Measurements from ENCODE around the gene SPATS2.
"Not testable (repeated sequence)": the region's sequence is repeated elsewhere in the genome, so short reads cannot be mapped to it uniquely, and the experiment has no call there.

Gene SPATS2

DNA sequence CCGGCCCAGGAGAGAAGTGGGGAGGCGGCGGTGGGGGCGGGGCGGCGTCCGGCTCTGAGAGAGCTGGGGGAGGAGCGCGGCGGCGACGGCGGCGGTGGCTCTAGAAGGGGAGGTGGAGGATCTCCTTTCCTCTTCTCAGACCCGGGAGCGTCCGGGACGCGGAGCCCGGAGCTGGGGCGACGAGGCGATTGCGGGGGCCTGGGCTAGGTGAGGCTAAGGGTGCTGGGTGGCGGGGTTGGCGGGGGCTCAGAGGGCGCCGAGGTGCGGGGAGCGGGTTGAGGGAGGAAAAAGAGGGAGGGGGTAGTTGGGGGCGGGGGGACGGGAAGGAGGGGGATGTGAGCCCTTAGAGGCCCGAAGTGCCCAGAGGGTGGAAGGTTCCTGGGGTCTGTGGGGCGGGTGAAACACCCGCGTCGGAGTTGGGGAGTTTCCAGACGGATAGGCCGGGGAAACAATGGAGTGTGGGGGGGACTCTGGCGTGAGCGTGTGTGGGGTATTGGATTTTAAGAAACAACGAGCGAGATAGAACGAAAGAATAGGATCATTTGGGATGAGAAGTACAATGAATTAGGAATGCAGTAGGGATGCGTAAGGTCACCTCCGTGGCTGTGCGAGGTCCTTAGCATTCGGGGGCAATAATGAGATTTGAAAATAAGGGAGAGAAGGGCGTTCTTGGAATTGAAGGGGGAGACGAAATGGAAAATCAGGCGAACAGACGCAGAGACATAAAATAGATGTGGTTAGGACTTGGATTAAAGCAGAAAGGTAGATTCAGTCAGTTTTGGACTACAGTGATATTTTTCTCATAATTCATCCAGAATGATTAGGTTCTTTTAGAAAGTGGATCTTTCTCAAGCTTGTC, at the start of gene SPATS2:
Gene SPATS2 (plus strand): TSS at position 82 of the 859 bp plus-strand sequence. CDS start 93,551 bp downstream, outside the sequence.
- H3K9ac ChIP-seq (ENCODE audit: low read depth, low read length) = peak within 1 kb of the TSS; percentile 96
- peak within 1 kb of the TSS; percentile 99 for H3K4me3 ChIP-seq (ENCODE audit: low read length)
- H3K27me3 ChIP-seq (ENCODE audit: insufficient read depth, low read length) = peaks cover 15% of the 10 kb centered on the region
- no peaks in the 10 kb centered on the region for H3K9me3 ChIP-seq (ENCODE audit: insufficient read depth, low read depth, low read length)
- H3K27ac ChIP-seq (ENCODE audit: low read length) = peak within 1 kb of the TSS; percentile 89
- peaks cover 9% of the 10 kb centered on the region; the same call in 1 of the 2 replicates for H3K4me1 ChIP-seq (ENCODE audit: insufficient read depth, low read length)
- H3K36me3 ChIP-seq (ENCODE audit: insufficient read depth, low read depth, low read length) = no peaks in the 10 kb centered on the region

DNA sequence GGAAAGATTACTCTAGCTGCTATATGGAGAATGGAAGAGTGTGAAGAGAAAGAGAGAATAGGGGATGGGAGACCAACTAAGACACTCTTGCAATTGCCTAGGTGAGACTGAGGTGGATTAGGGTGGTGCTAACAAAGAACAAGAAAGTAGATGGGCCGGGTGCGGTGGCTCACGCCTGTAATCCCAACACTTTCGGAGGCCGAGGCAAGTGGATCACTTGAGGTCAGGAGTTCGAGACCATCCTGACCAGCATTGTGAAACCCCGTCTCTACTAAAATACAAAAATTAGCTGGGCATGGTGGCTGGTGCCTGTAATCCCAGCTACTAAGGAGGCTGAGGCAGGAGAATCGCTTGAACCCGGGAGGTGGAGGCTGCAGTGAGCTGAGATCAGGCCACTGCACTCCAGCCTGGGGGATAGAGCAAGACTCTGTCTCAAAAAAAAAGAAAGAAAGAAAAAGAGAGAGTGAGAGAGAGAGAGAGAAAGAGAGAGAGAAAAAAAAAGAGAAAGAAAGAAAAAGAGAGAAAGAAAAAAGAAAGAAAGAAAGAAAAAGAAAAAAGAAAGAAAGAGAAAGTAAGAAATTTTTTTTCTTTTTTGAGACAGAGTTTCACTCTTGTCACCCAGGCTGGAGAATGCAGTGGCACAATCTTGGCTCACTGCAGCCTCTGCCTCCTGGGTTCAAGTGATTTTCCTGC, 46.7 kb upstream of the SPATS2 start:
- H3K9me3 ChIP-seq (ENCODE audit: insufficient read depth, low read depth, low read length); H3K36me3 ChIP-seq (ENCODE audit: insufficient read depth, low read depth, low read length); H3K4me1 ChIP-seq (ENCODE audit: insufficient read depth, low read length); H3K9ac ChIP-seq (ENCODE audit: low read depth, low read length); H3K27me3 ChIP-seq (ENCODE audit: insufficient read depth, low read length); H3K4me3 ChIP-seq (ENCODE audit: low read length); H3K27ac ChIP-seq (ENCODE audit: low read length): not testable (repeated sequence)

DNA sequence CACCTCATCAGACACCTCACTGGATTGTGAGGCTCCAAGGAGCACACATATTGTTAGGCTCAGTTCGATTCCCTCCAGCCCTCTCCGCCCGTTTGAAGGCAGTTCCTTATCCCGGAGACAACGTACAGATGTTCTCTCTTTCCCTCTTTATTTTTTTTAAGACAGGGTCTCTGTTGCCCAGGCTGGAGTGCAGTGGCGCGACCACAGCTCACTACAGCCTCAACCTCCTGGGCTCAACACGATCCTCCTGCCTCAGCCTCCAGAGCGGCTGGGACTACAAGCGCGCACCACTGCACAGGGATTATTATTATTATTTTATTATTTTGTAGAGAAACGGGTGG, 44.9 kb upstream of the SPATS2 start:
- Histone ChIP-seq H3K9ac (ENCODE audit: low read depth, low read length) (peak overlapping the region; percentile 76; the same call in 1 of the 2 replicates), H3K27me3 (ENCODE audit: insufficient read depth, low read length) (peaks cover 8% of the 10 kb centered on the region), H3K4me1 (ENCODE audit: insufficient read depth, low read length) (no peaks in the 10 kb centered on the region), H3K36me3 (ENCODE audit: insufficient read depth, low read depth, low read length) (peaks cover 25% of the 10 kb centered on the region), H3K4me3 (ENCODE audit: low read length) (peak overlapping the region; percentile 98), H3K9me3 (ENCODE audit: insufficient read depth, low read depth, low read length) (no peaks in the 10 kb centered on the region), H3K27ac (ENCODE audit: low read length) (no peak overlapping the region)

DNA sequence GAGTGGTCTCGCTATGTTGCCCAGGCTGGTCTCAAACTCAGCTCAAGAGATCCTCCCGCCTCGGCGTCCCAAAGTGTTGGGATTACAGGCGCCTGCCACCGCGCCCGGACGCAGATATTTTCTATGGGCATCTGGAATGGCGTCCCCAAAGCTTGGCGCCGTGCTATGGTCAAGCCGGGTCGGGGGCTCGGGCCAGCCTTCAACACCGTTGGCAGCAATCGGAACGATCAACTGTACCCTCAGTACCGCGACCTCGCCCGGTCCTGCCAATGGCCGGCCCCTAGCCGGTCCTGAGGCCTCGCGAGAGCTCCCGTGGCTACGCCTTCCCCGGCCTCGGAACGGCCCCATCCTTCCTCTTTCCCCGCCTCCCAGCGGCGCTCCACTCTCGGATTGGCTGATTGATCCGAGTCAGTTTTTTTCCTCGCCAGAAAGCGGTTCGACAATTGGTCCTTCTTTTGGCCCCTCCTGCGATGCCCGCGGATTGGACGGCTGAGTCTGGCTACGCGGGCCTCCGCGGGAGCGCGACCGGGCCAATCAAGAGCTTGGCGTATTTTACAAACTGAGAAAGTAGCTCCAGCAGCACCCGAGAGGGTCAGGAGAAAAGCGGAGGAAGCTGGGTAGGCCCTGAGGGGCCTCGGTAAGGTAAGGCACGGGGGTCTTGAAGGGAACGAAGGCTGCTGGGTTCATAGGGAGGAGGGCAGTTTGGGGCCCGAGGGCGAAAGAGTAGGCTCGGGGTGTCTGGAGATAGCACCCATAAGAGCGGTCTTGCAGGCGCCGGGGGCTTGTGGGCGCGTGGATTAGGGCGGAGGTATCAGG, 44.3 kb upstream of the SPATS2 start, which contains the start of gene TROAP:
Gene TROAP (plus strand): TSS at position 548 of the 816 bp plus-strand sequence. CDS start 354 bp downstream, outside the sequence.
- peaks cover 29% of the 10 kb centered on the region for H3K36me3 ChIP-seq (ENCODE audit: insufficient read depth, low read depth, low read length)
- H3K9ac ChIP-seq (ENCODE audit: low read depth, low read length) = peak within 1 kb of the TSS; percentile 93
- H3K4me3 ChIP-seq (ENCODE audit: low read length) = peak within 1 kb of the TSS; percentile 98
- H3K27me3 ChIP-seq (ENCODE audit: insufficient read depth, low read length) = peaks cover 8% of the 10 kb centered on the region
- H3K9me3 ChIP-seq (ENCODE audit: insufficient read depth, low read depth, low read length) = no peaks in the 10 kb centered on the region
- H3K27ac ChIP-seq (ENCODE audit: low read length) = peak within 1 kb of the TSS; percentile 62
- no peaks in the 10 kb centered on the region for H3K4me1 ChIP-seq (ENCODE audit: insufficient read depth, low read length)

DNA sequence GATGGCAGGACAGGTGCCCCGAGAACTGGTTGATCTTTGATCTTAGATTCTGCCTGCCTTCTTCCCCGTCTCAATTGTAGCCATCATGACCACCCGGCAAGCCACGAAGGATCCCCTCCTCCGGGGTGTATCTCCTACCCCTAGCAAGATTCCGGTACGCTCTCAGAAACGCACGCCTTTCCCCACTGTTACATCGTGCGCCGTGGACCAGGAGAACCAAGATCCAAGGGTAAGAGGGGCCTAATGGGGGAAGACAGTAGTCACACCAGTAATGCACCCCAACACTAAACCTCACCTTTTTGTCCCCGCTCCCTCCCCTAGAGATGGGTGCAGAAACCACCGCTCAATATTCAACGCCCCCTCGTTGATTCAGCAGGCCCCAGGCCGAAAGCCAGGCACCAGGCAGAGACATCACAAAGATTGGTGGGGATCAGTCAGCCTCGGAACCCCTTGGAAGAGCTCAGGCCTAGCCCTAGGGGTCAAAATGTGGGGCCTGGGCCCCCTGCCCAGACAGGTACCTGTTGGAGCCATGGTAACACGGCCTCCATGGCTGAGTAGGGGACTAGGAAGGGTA, 43.7 kb upstream of the SPATS2 start:
- Histone ChIP-seq H3K27ac (ENCODE audit: low read length) (peak overlapping the region; percentile 62), H3K4me1 (ENCODE audit: insufficient read depth, low read length) (no peaks in the 10 kb centered on the region), H3K9ac (ENCODE audit: low read depth, low read length) (peak overlapping the region; percentile 93), H3K27me3 (ENCODE audit: insufficient read depth, low read length) (peaks cover 8% of the 10 kb centered on the region), H3K4me3 (ENCODE audit: low read length) (peak overlapping the region; percentile 98), H3K9me3 (ENCODE audit: insufficient read depth, low read depth, low read length) (no peaks in the 10 kb centered on the region), H3K36me3 (ENCODE audit: insufficient read depth, low read depth, low read length) (peaks cover 33% of the 10 kb centered on the region)

DNA sequence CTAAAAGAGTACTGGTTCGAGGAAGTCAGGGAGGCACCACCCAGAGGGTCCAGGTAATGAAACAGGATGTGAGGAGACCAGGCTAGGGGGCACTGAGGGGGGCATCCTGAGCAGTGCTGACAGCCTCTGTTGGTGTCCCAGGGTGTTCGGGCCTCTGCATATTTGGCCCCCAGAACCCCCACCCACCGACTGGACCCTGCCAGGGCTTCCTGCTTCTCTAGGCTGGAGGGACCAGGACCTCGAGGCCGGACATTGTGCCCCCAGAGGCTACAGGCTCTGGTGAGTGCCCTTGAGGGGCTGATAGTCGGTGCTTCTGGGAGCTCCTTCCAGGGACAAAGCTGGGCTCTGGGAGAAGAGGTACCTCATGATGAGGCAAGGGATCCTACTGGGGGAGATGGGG, 41.7 kb upstream of the SPATS2 start:
- Histone ChIP-seq H3K27ac (ENCODE audit: low read length) (no peak overlapping the region), H3K9me3 (ENCODE audit: insufficient read depth, low read depth, low read length) (no peaks in the 10 kb centered on the region), H3K9ac (ENCODE audit: low read depth, low read length) (no peak overlapping the region), H3K4me1 (ENCODE audit: insufficient read depth, low read length) (no peaks in the 10 kb centered on the region), H3K4me3 (ENCODE audit: low read length) (no peak overlapping the region), H3K27me3 (ENCODE audit: insufficient read depth, low read length) (no peaks in the 10 kb centered on the region), H3K36me3 (ENCODE audit: insufficient read depth, low read depth, low read length) (peaks cover 50% of the 10 kb centered on the region)

DNA sequence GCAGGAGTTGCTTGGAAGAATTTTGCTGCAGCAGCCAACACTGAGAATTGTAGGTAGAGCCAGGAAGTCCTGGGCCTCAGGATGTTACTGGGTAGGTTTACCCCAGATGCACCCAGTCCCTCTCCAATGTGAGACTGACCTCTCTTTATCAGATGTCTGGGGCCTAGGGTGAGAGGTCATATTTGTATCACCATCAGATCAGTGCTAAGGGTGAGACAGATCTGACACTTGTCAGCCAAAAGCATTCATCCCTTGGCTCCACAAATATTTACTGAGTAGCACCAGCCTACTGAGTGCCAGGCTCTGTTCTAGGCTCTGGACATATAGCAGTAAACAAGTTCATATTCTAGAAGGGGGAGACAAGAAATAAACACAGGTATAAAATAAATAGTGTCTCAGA, 39.9 kb upstream of the SPATS2 start:
- Histone ChIP-seq H3K27ac (ENCODE audit: low read length) (no peak overlapping the region), H3K4me3 (ENCODE audit: low read length) (no peak overlapping the region), H3K9ac (ENCODE audit: low read depth, low read length) (no peak overlapping the region), H3K9me3 (ENCODE audit: insufficient read depth, low read depth, low read length) (no peaks in the 10 kb centered on the region), H3K4me1 (ENCODE audit: insufficient read depth, low read length) (no peaks in the 10 kb centered on the region), H3K36me3 (ENCODE audit: insufficient read depth, low read depth, low read length) (peaks cover 58% of the 10 kb centered on the region), H3K27me3 (ENCODE audit: insufficient read depth, low read length) (peaks cover 15% of the 10 kb centered on the region)

DNA sequence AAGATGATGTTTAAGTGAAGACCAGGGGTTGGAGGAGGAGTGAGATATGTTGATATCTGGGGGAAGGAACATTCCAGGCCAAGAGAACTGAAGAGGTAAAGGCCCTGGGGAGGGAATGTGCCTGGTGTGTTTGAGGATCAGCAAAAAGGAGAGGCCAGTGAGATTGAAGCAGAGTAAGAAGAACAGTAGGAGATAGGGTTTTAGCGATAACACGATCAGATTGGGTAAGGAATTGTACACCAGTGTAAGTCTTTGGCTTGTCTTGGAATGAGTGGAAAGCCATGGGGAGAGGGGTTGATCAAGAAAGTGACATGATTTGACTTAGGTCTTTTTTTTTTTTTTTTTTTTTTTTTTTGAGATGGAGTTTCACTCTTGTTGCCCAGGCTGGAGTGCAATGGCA, 39.4 kb upstream of the SPATS2 start:
- Histone ChIP-seq H3K9me3 (ENCODE audit: insufficient read depth, low read depth, low read length) (no peaks in the 10 kb centered on the region), H3K36me3 (ENCODE audit: insufficient read depth, low read depth, low read length) (peaks cover 58% of the 10 kb centered on the region), H3K4me3 (ENCODE audit: low read length) (no peak overlapping the region), H3K27ac (ENCODE audit: low read length) (no peak overlapping the region), H3K4me1 (ENCODE audit: insufficient read depth, low read length) (peaks cover 3% of the 10 kb centered on the region; the same call in 1 of the 2 replicates), H3K9ac (ENCODE audit: low read depth, low read length) (no peak overlapping the region), H3K27me3 (ENCODE audit: insufficient read depth, low read length) (peaks cover 20% of the 10 kb centered on the region)

DNA sequence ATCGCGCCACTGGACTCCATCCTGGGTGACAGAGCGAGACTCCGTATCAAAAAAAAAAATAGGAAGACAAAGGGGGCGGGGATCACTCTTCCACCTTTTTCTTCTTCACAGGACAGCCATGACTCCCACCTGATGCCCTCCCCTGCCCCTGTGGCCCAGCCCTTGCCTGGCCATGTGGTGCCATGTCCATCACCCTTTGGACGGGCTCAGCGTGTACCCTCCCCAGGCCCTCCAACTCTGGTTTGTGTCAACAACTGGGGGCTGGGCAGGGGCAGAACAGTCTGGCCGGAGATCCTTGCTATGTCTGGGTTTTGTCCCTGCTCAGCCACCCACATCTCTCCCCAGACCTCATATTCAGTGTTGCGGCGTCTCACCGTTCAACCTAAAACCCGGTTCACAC, 38.4 kb upstream of the SPATS2 start:
- H3K9me3 ChIP-seq (ENCODE audit: insufficient read depth, low read depth, low read length) = no peaks in the 10 kb centered on the region
- H3K27me3 ChIP-seq (ENCODE audit: insufficient read depth, low read length) = peaks cover 29% of the 10 kb centered on the region
- H3K27ac ChIP-seq (ENCODE audit: low read length) = no peak overlapping the region
- peaks cover 58% of the 10 kb centered on the region for H3K36me3 ChIP-seq (ENCODE audit: insufficient read depth, low read depth, low read length)
- H3K9ac ChIP-seq (ENCODE audit: low read depth, low read length) = no peak overlapping the region
- no peak overlapping the region for H3K4me3 ChIP-seq (ENCODE audit: low read length)
- H3K4me1 ChIP-seq (ENCODE audit: insufficient read depth, low read length) = peaks cover 3% of the 10 kb centered on the region; the same call in 1 of the 2 replicates

DNA sequence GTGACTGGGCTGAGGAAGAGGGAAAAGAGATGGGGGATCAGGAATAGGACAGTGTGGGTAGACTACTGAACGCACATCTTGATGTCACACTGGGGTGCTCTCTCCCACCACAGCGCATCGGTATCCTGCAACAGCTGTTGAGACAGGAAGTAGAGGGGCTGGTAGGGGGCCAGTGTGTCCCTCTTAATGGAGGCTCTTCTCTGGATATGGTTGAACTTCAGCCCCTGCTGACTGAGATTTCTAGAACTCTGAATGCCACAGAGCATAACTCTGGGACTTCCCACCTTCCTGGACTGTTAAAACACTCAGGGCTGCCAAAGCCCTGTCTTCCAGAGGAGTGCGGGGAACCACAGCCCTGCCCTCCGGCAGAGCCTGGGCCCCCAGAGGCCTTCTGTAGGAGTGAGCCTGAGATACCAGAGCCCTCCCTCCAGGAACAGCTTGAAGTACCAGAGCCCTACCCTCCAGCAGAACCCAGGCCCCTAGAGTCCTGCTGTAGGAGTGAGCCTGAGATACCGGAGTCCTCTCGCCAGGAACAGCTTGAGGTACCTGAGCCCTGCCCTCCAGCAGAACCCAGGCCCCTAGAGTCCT, 37.1 kb upstream of the SPATS2 start:
- H3K9ac ChIP-seq (ENCODE audit: low read depth, low read length) = no peak overlapping the region
- H3K4me1 ChIP-seq (ENCODE audit: insufficient read depth, low read length) = peaks cover 3% of the 10 kb centered on the region; the same call in 1 of the 2 replicates

More for the DNA sequence above, 37.1 kb upstream of the SPATS2 start:
- Histone ChIP-seq H3K9me3 (ENCODE audit: insufficient read depth, low read depth, low read length) (peaks cover 3% of the 10 kb centered on the region; the same call in 1 of the 2 replicates), H3K4me3 (ENCODE audit: low read length) (no peak overlapping the region), H3K36me3 (ENCODE audit: insufficient read depth, low read depth, low read length) (peaks cover 54% of the 10 kb centered on the region), H3K27me3 (ENCODE audit: insufficient read depth, low read length) (peaks cover 43% of the 10 kb centered on the region), H3K27ac (ENCODE audit: low read length) (no peak overlapping the region)
